A549 (cell line): ENCODE measurements around the gene AP2B1.

Source experiments
- CEBPB ChIP-seq, 2 experiments: fragments of >200 bp in 1 of 2; sonication (Bioruptor Twin) in 1 of 2; formaldehyde crosslinking in 1 of 2; IDR thresholded peaks; 2 replicates each; pipeline ENCODE4 v1.6.1; 2012 to 2016
- CTCF ChIP-seq: fragments of >200 bp; sonication (Bioruptor Twin); formaldehyde crosslinking; IDR thresholded peaks from 3 replicates; pipeline ENCODE4 v1.5.1; 2016
- ELK1 ChIP-seq: fragments of 150-350 bp; IDR thresholded peaks from 2 replicates; pipeline ENCODE4 v1.6.1; 2014; ENCODE audit warnings: low read depth, mild to moderate bottlenecking, low read length
- EP300 ChIP-seq, 2 experiments: fragments of >200 bp; sonication (Bioruptor Twin); formaldehyde crosslinking; IDR thresholded peaks; 2 replicates in 1 of 2; 3 replicates in 1 of 2; pipeline ENCODE4 v1.6.1; 2016 to 2017
- HOXB13 ChIP-seq: fragments of 250-450 bp; sonication (Bioruptor Pico); IDR thresholded peaks from 2 replicates; pipeline ENCODE4 v1.5.0; 2020; ENCODE audit warnings: low read depth, mild to moderate bottlenecking, moderate library complexity
- JUNB ChIP-seq: fragments of >200 bp; sonication (Bioruptor Twin); formaldehyde crosslinking; IDR thresholded peaks from 2 replicates; pipeline ENCODE4 v1.6.1; 2016
- MAFK ChIP-seq: fragments of 450-650 bp; IDR thresholded peaks from 2 replicates; pipeline ENCODE4 v1.6.1; 2014; ENCODE audit not compliant: partially characterized antibody
- PBX3 ChIP-seq: IDR thresholded peaks from 2 replicates; pipeline ENCODE4 v1.6.1; 2012
- PHF8 ChIP-seq: fragments of 200-600 bp; sonication (generic); IDR thresholded peaks from 2 replicates; pipeline ENCODE4 v1.6.1; 2016; ENCODE audit warnings: low read depth, mild to moderate bottlenecking, antibody characterized with exemption, moderate library complexity, borderline replicate concordance
- POLR2A ChIP-seq: IDR thresholded peaks from 2 replicates; pipeline ENCODE4 v1.6.1; 2012; ENCODE audit warnings: mild to moderate bottlenecking, low read length
- REST ChIP-seq: fragments of 200-600 bp; sonication (generic); IDR thresholded peaks from 2 replicates; pipeline ENCODE4 v1.6.1; 2016; ENCODE audit warnings: antibody characterized with exemption, mild to moderate bottlenecking, moderate library complexity
- SMC3 ChIP-seq: fragments of >200 bp; sonication (Bioruptor Twin); formaldehyde crosslinking; IDR thresholded peaks from 3 replicates; pipeline ENCODE4 v1.6.1; 2018; ENCODE audit warnings: inconsistent platforms
- ZSCAN20 ChIP-seq: fragments of 250-450 bp; sonication (Bioruptor Pico); IDR thresholded peaks from 2 replicates; pipeline ENCODE4 v1.8.0; 2022; ENCODE audit warnings: mild to moderate bottlenecking, moderate library complexity

- TF ChIP-seq CTCF: no peak
- no peak for TF ChIP-seq CEBPB (IDR thresholded peaks at IDR 0.05)
- no peak for TF ChIP-seq EP300 (IDR thresholded peaks at IDR 0.05)
- no peak for TF ChIP-seq ELK1
- no peak for TF ChIP-seq ZSCAN20 (CRISPR knock-in tag)
- TF ChIP-seq PBX3: no peak
- TF ChIP-seq REST: no peak
- TF ChIP-seq SMC3: no peak
- TF ChIP-seq HOXB13 (CRISPR knock-in tag): no peak
- TF ChIP-seq MAFK: no peak
- no peak for TF ChIP-seq POLR2A
- no peak for TF ChIP-seq PHF8
- TF ChIP-seq JUNB: no peak
Observed at GRCh38 chr17:35554668-35555067, 32.5 kb upstream of the AP2B1 start.
